Renal pelvis (tissue), 4 donors: Measurements from ENCODE around the gene CELF4. TPM values are rescaled to one million over a fixed set of nuclear protein-coding genes. Genes with fewer than 3 reads are reported as not detected.

ENCODE experiments used
- DNase-seq: peaks from one replicate; pipeline ENCODE4 v3.0.0-alpha.2; 2013
- polyA plus RNA-seq, 3 donors: library from polyadenylated mRNA; unstranded; fragments of 120-200 nt; gene quantifications; one replicate each; pipeline ENCODE4 v1.2.1, GENCODE V29; 2013; ENCODE audit not compliant: insufficient read length in 3 of 3

CELF4 gene
- polyA plus RNA-seq, 3 donors, result 2.2 to 3.8 (median 3.7) TPM

GRCh38 chr18:37222999-37223378 lies 342.6 kb downstream of the CELF4 start:
- DNase-seq, result no peak

- no peak for DNase-seq
Measured at GRCh38 chr18:37222354-37222998, 343.1 kb downstream of the CELF4 start.

- DNase-seq, result no peak
Measured at GRCh38 chr18:37219257-37219656, 346.3 kb downstream of the CELF4 start.

- DNase-seq, result no peak
Measured at GRCh38 chr18:37218022-37218590, 347.5 kb downstream of the CELF4 start.

GRCh38 chr18:37210781-37211180 lies 354.8 kb downstream of the CELF4 start:
- DNase-seq, result no peak

- DNase-seq, result no peak
Measured at GRCh38 chr18:37207343-37207742, 358.3 kb downstream of the CELF4 start.

GRCh38 chr18:37199741-37200140 lies 365.9 kb downstream of the CELF4 start:
- DNase-seq, result no peak
